ENCODE data around the gene GCA. TPM values are rescaled to one million over a fixed set of nuclear protein-coding genes. Genes with fewer than 3 reads are reported as not detected.

GCA gene
- polyA plus RNA-seq, 1 experiment = 5.2 TPM

DNA sequence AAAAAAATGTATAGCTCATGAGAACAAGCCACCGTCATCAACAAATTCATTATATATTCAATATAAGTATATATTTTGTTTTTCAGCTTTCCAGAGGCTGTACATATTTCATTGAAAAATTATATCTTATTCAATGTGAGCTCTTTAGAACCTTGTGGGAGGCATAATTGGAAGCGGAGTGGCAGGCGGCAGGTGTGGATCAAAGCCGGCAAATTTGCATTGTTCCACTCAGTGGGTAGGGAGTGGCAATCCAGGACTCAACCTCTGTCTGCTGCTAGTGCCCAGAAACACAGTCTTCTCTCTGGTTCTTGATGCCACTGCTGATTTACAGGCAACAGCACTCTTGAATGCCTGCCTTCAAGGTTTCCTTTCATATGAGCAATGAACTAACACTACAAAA is 46.9 kb downstream of the GCA start:
- ChIA-PET CTCF (no interaction called here), POLR2A (no interaction called here)
- H3K27me3 ChIP-seq (ENCODE audit: control insufficient read depth, insufficient read depth, low read length) = no peaks in the 10 kb centered on the region
- no peak overlapping the region for H3K4me3 ChIP-seq (ENCODE audit: low read depth, low read length)
- no peak for DNase-seq (ENCODE audit: low read depth)
- no peaks in the 10 kb centered on the region for H3K36me3 ChIP-seq (ENCODE audit: control insufficient read depth, insufficient read depth, low read length)
- TF ChIP-seq, protein P1, sequence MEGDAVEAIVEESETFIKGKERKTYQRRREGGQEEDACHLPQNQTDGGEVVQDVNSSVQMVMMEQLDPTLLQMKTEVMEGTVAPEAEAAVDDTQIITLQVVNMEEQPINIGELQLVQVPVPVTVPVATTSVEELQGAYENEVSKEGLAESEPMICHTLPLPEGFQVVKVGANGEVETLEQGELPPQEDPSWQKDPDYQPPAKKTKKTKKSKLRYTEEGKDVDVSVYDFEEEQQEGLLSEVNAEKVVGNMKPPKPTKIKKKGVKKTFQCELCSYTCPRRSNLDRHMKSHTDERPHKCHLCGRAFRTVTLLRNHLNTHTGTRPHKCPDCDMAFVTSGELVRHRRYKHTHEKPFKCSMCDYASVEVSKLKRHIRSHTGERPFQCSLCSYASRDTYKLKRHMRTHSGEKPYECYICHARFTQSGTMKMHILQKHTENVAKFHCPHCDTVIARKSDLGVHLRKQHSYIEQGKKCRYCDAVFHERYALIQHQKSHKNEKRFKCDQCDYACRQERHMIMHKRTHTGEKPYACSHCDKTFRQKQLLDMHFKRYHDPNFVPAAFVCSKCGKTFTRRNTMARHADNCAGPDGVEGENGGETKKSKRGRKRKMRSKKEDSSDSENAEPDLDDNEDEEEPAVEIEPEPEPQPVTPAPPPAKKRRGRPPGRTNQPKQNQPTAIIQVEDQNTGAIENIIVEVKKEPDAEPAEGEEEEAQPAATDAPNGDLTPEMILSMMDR (IDR thresholded peaks at IDR 0.05; ENCODE audit: insufficient read depth, low read depth, low read length) = no peak

DNA sequence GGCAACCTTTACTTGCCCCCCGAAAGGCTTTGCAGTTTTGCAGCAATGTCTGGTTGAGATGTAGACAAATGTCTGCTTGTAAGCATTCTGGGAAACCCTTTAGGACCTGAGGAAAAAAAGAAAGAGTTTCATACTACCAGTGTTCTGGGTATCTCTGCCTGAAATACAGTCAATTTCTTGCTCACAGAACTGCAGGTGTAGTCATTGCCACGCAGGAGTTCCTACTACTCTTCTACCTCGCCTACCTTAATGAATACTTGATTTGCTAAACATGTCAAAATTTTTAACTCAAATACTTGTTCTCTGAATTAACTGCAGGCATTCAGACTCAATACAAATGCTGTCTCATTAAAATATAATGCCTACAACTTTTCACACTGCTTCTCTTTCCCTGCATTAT is 56.4 kb downstream of the GCA start:
- POLR2A ChIA-PET = no interaction called here
- H3K36me3 ChIP-seq (ENCODE audit: control insufficient read depth, insufficient read depth, low read length) = no peaks in the 10 kb centered on the region
- TF ChIP-seq, protein P1 (IDR thresholded peaks at IDR 0.05; ENCODE audit: insufficient read depth, low read depth, low read length) = no peak
- CTCF ChIA-PET = no interaction called here
- no peak overlapping the region for H3K4me3 ChIP-seq (ENCODE audit: low read depth, low read length)
- no peaks in the 10 kb centered on the region for H3K27me3 ChIP-seq (ENCODE audit: control insufficient read depth, insufficient read depth, low read length)
- DNase-seq (ENCODE audit: low read depth) = no peak

DNA sequence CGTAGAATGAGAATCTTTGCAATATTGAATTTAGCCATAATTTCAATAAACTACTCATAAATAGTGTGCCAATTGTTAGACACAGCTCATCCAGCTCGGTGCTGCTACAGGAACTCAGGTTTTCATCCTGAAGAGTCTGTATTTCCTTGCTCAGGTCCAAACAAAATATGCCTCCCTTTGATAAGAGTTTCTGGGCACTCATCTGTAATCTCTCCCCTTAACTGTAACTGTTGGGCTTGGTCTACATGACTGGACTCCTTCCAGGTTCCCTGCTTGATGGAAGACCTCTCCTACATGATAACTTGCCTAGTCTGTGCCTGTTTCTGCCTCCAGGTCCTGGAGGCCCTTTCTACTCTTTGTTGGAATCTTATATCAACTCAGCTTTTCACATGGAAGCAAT is 57.9 kb downstream of the GCA start:
- CTCF ChIA-PET = interaction anchor here (0.5 kb wide), 1 partner anchor 621 kb away, joined by 3 read pairs; no protein-coding TSS in a partner anchor
- POLR2A ChIA-PET = no interaction called here
- H3K4me3 ChIP-seq (ENCODE audit: low read depth, low read length) = no peak overlapping the region
- H3K36me3 ChIP-seq (ENCODE audit: control insufficient read depth, insufficient read depth, low read length) = no peaks in the 10 kb centered on the region
- TF ChIP-seq, protein P1 (IDR thresholded peaks at IDR 0.05; ENCODE audit: insufficient read depth, low read depth, low read length) = no peak
- H3K27me3 ChIP-seq (ENCODE audit: control insufficient read depth, insufficient read depth, low read length) = no peaks in the 10 kb centered on the region
- no peak for DNase-seq (ENCODE audit: low read depth)

DNA sequence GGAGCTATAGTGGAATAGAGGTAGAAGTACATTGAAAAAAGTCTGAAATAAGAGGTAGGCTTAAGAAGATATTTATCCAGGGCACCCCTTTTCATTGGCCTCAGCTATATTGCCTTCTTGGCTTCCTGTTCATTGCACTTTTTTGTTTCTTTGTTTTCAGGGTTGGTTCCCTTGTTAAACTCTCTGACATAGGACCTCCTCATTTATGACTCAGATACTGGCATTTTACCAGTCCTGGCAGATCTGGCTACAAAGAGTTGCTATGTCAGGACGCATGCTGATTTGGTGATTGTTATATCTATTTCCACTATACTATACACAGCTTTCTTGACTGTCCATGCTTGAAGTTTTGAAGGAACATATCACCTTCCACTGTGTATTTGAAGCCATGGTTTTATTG is 60.0 kb downstream of the GCA start:
- Histone ChIP-seq H3K36me3 (ENCODE audit: control insufficient read depth, insufficient read depth, low read length) (no peaks in the 10 kb centered on the region), H3K4me3 (ENCODE audit: low read depth, low read length) (no peak overlapping the region), H3K27me3 (ENCODE audit: control insufficient read depth, insufficient read depth, low read length) (no peaks in the 10 kb centered on the region)
- CTCF ChIA-PET = no interaction called here
- POLR2A ChIA-PET = no interaction called here
- no peak for DNase-seq (ENCODE audit: low read depth)
- TF ChIP-seq, protein P1 (IDR thresholded peaks at IDR 0.05; ENCODE audit: insufficient read depth, low read depth, low read length) = no peak

Other genes with a start within 250 kb of the GCA start
- gene GCG, start 191.9 kb upstream of the GCA start, polyA plus RNA-seq (2011; rRNA removed) = not detected in 2 replicates
- gene FAP, start 100.7 kb upstream of the GCA start, polyA plus RNA-seq (2011; rRNA removed) = 135 and 263 TPM in 2 replicates
- gene IFIH1, start 25.4 kb upstream of the GCA start, polyA plus RNA-seq (2011; rRNA removed) = 0.47 and 0.96 TPM in 2 replicates